NCI-H526 (cell line): ENCODE data around the gene MCTP1.

Source experiments
- DNase-seq, 2 experiments: peaks; one replicate each; lab custom pipeline; 2025; lab: John Stamatoyannopoulos, UW

The MCTP1 gene

GRCh38 chr5:94759961-94760360 lies 524.9 kb downstream of the MCTP1 start:
- DNase-seq, result no peak

DNA sequence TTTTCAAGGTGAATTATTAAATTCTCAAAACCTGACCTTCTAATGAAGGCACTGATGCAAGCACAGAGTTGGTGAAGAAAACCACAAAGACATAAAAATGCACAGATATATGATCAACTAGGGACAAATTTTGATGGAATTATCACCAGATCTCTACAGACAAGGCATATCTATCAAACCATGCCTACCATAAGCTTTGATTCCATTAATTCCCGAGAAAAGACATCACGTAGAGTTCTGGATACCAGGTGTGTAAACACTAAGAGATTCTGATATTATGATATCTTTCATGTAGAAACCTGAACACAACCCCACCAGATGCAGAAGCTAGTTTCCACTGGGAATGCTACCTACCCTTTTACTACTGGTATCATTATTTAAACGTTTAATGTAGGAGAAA lies 525.9 kb downstream of the MCTP1 start:
- DNase-seq, result no peak

DNA sequence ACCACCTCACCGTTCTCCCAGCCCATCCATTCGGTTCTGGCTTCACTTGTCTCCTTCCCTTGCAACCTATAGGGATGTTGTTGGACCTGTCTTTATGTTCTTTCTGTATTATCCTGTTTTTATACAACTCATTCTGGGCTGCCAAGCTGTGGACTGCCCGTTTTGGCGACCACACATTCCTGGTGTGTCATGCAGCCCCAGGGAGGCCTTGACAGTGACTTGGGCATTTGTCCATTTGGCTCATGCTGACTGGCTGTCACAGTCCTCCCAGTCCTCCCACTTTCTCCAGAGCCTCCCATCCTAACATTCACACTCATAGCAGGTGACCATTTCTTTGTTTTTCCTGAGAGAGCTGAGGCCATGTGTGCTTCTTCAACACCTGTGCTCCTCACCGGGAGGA lies 530.1 kb downstream of the MCTP1 start:
- no peak for DNase-seq

GRCh38 chr5:94751460-94751859 lies 533.4 kb downstream of the MCTP1 start:
- no peak for DNase-seq

GRCh38 chr5:94750681-94751080 lies 534.2 kb downstream of the MCTP1 start:
- DNase-seq, result no peak

DNA sequence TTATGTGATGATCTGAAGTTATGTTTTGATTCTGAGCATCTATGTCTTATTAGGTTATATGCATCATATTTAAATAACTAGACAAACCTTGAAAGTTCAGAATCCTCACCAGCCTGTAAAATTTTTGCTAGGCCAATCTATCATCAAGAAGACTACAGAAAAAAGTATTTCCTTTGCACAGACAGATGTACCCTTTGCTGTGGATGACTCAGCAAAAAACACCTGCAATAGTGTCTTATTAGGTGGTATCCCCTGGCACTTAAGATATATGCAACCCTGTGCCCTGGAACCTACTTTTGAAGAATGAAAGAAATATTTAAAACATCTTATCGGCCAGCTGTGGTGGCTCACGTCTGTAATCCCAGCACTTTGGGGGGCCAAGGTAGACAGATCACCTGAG lies 535.9 kb downstream of the MCTP1 start:
- DNase-seq, result no peak

- DNase-seq, result no peak
Measured at GRCh38 chr5:94748212-94748611, 536.7 kb downstream of the MCTP1 start.

DNA sequence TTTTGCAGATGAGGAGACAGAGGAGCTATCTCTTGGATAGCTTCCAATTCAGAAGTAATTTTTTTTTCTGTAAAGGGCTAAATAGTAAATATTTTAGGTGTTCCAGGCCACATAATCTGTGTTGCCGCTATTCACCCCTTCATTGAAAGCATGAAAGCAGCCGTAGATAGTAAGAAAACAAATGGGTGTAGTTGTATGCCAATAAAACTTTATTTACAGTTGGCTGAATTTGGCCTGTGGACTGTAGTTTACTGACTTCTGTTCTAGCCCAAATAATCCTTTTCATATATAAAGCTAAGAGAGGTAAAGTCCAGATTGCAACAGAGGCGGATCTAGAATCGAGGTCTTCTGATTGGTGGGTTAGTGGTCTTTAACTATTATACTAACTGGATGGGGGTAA lies 537.5 kb downstream of the MCTP1 start:
- DNase-seq, result no peak

GRCh38 chr5:94746731-94747124 lies 538.2 kb downstream of the MCTP1 start:
- DNase-seq, result no peak

DNA sequence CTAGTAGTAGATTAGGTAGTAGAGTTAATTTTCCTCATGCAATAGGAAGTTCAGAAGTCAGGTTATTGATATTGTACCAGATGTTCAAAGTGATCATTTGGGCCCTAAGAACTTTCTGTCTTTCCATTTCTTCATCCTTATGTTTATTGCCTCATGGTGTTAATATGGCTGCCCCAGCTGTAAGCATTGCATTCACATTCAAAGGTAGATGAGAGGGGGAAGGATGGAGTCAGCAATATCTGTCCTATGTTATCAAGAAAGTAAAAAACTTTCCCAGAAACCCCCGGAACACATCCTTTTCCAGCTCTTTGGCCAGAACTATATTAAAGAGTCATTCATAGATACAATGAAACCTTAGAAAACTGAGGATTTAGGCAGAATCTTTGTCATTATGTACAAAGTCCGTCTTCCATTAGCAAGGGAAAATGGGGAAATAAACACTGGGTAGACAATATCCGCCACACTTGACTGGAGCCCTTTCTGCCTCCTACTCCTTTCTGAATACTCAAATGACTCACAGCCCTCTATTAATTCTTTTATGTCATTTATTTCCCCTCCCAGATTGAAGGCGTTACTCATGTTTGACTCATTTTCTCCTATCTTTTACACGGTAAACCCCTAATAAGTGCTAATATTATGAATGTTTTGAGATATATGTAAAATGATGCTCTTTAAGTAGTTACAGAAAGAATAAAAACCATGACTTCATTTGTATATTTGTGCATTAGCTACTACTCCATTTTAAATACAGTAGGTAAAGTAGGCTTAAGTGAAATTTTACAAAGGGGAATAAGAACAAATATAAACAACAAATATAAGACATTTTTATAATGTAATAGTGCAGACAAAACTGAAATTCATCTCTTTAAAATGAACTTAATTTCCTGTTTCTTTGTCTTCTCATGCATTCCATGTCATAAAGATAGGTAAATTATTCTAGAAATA lies 538.8 kb downstream of the MCTP1 start:
- no peak for DNase-seq

- DNase-seq, result no peak
Measured at GRCh38 chr5:94744906-94745305, 540.0 kb downstream of the MCTP1 start.

DNA sequence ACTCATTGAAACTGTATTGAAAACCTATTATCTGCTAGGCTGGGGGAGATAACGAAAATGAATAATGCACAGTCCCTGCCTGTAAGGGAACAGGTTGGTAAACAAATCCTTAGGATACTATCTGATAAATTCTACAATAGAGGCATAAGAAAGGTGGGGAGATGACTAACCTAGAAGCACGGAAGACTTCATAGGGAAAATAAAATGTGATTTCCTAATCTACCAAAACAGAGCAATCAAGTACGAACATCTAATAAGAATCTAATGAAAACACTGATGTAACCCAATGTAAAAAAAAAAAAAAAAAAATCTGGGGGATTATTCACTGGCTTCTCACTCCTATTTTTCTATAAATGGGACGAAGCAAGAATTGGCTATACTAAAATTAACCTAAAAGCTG lies 542.0 kb downstream of the MCTP1 start:
- no peak for DNase-seq

DNA sequence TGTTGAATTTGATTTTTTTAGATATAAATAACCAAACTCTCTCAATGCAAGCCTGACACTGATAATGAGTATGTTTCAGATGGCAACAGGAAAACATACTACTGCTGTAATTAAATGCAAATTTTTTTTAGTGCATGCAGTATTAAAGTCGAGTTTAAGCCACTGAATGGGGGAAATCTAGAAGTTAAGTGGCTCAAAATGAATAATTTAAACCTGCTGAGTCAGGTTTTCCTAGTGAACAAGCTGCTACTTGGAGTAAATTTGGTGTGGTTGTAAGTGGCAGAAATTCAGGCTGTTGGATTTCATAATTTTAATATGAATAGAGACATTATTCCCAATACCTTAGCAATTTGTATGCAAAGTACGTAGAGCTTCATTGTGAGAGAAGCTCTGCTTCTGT lies 544.6 kb downstream of the MCTP1 start:
- no peak for DNase-seq

- no peak for DNase-seq
Measured at GRCh38 chr5:94736498-94736897, 548.4 kb downstream of the MCTP1 start.

DNA sequence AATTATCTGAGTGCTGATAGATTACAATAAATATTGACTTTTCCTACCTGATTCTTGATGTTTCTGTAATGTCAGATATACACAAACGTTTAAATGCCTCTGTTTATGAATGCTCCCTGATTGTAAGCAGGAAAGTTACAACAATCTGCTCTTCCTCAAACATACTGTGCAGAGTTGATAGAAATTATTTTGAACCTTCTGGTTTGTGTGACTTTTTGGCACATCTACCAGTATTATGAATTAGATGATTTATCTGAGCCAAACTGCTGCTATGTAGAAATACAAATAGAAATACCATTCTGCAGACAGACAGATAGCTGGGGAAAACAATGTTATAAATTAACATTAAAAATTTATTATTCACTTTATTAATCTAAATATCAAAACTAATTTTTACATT lies 553.4 kb downstream of the MCTP1 start:
- DNase-seq, result no peak

GRCh38 chr5:94725142-94725541 lies 559.8 kb downstream of the MCTP1 start:
- no peak for DNase-seq

DNA sequence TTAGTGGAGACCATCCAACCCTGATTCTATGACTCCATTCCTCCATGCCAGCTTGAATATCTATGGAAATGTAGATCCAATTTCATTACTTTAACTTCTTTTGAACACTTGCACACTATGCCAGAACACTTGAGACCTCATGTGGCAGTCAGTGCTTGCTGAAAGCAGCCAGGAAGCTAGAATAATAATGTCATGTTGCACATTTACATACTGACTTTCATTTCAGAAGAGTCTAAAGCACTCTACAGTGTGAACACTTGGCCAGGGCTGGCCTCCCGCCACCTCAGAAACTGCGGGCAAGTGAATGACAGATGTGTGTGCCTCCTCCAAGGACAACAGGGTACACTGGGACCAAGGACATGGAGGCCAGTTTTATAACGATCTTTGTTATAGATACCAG lies 569.1 kb downstream of the MCTP1 start:
- DNase-seq, result no peak

GRCh38 chr5:94711785-94712184 lies 573.1 kb downstream of the MCTP1 start:
- DNase-seq, result no peak

GRCh38 chr5:94709277-94709676 lies 575.6 kb downstream of the MCTP1 start:
- no peak for DNase-seq

DNA sequence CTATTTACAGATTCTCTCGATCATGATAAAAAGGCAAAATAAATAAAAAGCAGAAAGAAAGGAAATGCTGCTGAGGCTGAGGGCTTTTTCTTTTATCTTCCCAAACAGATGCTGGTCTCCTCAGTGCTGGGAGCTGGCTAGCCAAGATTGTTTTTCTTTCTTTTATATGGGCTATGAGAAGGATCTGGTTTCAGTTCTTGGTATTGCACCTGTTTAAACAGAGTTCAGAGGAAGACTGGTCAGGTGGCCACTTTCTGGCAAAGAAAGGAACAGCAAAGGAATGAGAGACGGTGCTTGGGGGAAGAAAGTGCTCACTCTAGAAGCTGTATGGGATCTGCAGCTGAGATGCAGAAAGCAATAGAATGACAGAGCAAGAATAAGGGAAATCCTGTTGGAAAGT lies 577.5 kb downstream of the MCTP1 start:
- no peak for DNase-seq

- peak in 1 of 2 experiments; percentile 2 for DNase-seq
Measured at GRCh38 chr5:94705427-94705826, 579.5 kb downstream of the MCTP1 start.

DNA sequence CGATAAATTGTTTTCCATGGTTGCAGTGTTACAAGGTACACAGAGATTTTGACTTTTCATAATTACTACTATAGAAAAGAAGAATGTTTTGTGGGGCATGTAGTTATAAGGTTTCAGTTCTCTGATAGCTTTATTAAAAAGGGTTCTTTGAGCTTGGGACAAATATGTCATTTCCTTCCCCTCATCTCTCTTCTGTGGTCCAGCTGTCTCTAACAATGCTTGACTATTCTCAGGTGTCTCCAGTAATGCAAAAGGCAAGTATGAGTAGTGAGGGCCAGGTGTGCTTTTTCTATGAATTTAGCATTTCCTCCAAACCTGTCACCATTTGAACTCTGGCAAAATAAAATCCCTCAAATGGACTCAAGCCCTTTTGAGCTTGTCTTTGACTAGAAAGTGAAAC lies 582.2 kb downstream of the MCTP1 start:
- no peak for DNase-seq

DNA sequence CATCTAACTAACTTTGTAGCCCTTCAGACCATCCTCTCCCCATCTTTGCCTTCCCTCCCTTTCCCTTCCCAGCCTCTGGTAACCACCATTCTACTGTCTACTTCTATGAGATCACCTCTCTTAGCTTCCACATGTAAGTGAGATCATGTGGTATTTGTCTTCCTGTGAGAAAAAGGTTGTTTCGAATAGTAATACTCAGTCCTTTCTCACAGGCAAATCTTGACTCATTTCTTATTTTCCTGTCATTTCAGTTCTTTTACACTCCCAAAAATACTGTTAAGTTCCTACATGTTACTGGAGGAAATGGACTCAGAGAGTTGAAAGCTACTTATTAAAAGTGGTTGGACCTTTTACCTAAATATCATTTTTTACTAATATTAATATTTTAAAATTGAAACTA lies 584.3 kb downstream of the MCTP1 start:
- no peak for DNase-seq

GRCh38 chr5:94699562-94699961 lies 585.3 kb downstream of the MCTP1 start:
- no peak for DNase-seq
